HepG2 (cell line): ENCODE measurements around the gene CMPK1. TPM values are rescaled to one million over a fixed set of nuclear protein-coding genes. Genes with fewer than 3 reads are reported as not detected.

ENCODE experiments used
- ATRX ChIP-seq: sonication (generic); formaldehyde crosslinking; IDR thresholded peaks from 2 replicates; pipeline ENCODE4 v1.4.0; 2020; ENCODE audit warnings: missing genetic modification reagents, borderline replicate concordance
- EP300 ChIP-seq, 3 experiments: sonication (generic) in 1 of 3; formaldehyde crosslinking in 1 of 3; IDR thresholded peaks; 2 replicates each; pipeline versions ENCODE4 v1.5.1 to v1.6.1; 2011 to 2020; ENCODE audit warnings: low read depth in 2 of 3, low read length in 2 of 3, borderline replicate concordance in 1 of 3, improper control_type of control experiment in 1 of 3, mild to moderate bottlenecking in 1 of 3, missing genetic modification reagents in 1 of 3, moderate library complexity in 1 of 3
- FOXA1 ChIP-seq, 2 experiments: fragments of 450-650 bp in 1 of 2; sonication (generic) in 1 of 2; formaldehyde crosslinking in 1 of 2; IDR thresholded peaks; 2 replicates each; pipeline versions ENCODE4 v1.4.0 to v1.6.1; 2016 to 2020; ENCODE audit warnings: missing genetic modification reagents in 1 of 2
- HNF4G ChIP-seq, 2 experiments: sonication (generic) in 1 of 2; formaldehyde crosslinking in 1 of 2; IDR thresholded peaks; 2 replicates each; pipeline versions ENCODE4 v1.4.0 to v1.6.1; 2011 to 2020; ENCODE audit warnings: borderline replicate concordance in 2 of 2, low read depth in 2 of 2, mild to moderate bottlenecking in 2 of 2, low read length in 1 of 2, missing genetic modification reagents in 1 of 2, moderate library complexity in 1 of 2
- MZF1 ChIP-seq: sonication (generic); formaldehyde crosslinking; IDR thresholded peaks from 2 replicates; pipeline ENCODE4 v1.8.1; 2023; ENCODE audit warnings: mild to moderate bottlenecking, missing genetic modification reagents, borderline replicate concordance
- NONO ChIP-seq, 2 experiments: fragments of 450-650 bp in 1 of 2; sonication (generic) in 1 of 2; formaldehyde crosslinking in 1 of 2; IDR thresholded peaks in 1 of 2; conservative IDR thresholded peaks in 1 of 2; 2 replicates each; pipeline versions ENCODE4 v1.6.1 to v1.8.0; 2017 to 2022; ENCODE audit warnings: mild to moderate bottlenecking in 1 of 2, missing genetic modification reagents in 1 of 2, moderate library complexity in 1 of 2
- REPIN1 ChIP-seq: sonication (generic); formaldehyde crosslinking; IDR thresholded peaks from 2 replicates; pipeline ENCODE4 v1.8.0; 2022; ENCODE audit warnings: missing genetic modification reagents, low read depth, mild to moderate bottlenecking, borderline replicate concordance
- SAP130 ChIP-seq: IDR thresholded peaks from 2 replicates; pipeline ENCODE4 v1.6.1; 2016; ENCODE audit warnings: low read depth
- SCMH1 ChIP-seq: sonication (generic); formaldehyde crosslinking; IDR thresholded peaks from 2 replicates; pipeline ENCODE4 v1.9.0; 2021; ENCODE audit warnings: missing genetic modification reagents, mild to moderate bottlenecking, borderline replicate concordance
- SNAPC2 ChIP-seq: sonication (generic); formaldehyde crosslinking; IDR thresholded peaks from 2 replicates; pipeline ENCODE4 v1.8.1; 2022; ENCODE audit warnings: mild to moderate bottlenecking, missing genetic modification reagents
- TAF1 ChIP-seq: sonication (generic); formaldehyde crosslinking; IDR thresholded peaks from 2 replicates; pipeline ENCODE4 v1.4.0; 2020; ENCODE audit warnings: missing genetic modification reagents
- ZFP62 ChIP-seq: sonication (generic); formaldehyde crosslinking; IDR thresholded peaks from 2 replicates; pipeline ENCODE4 v1.4.0; 2020; ENCODE audit warnings: missing genetic modification reagents
- ZMYM3 ChIP-seq: sonication (generic); formaldehyde crosslinking; IDR thresholded peaks from 2 replicates; pipeline ENCODE4 v1.5.1; 2020; ENCODE audit warnings: mild to moderate bottlenecking, missing genetic modification reagents
- ZNF263 ChIP-seq: sonication (generic); formaldehyde crosslinking; IDR thresholded peaks from 2 replicates; pipeline ENCODE4 v1.4.0; 2020; ENCODE audit warnings: missing genetic modification reagents
- ZNF7 ChIP-seq: IDR thresholded peaks from 2 replicates; pipeline ENCODE4 v1.6.1; 2016; ENCODE audit warnings: missing biosample characterization, missing genetic modification reagents
- ZNF709 ChIP-seq: sonication (generic); formaldehyde crosslinking; IDR thresholded peaks from 2 replicates; pipeline ENCODE4 v1.5.0; 2020; ENCODE audit warnings: mild to moderate bottlenecking, missing genetic modification reagents
- ZNF883 ChIP-seq: sonication (generic); formaldehyde crosslinking; IDR thresholded peaks from 2 replicates; pipeline ENCODE4 v1.5.1; 2020; ENCODE audit warnings: mild to moderate bottlenecking, missing genetic modification reagents; ENCODE audit errors: not compliant biosample characterization
- ZSCAN12 ChIP-seq: sonication (generic); formaldehyde crosslinking; IDR thresholded peaks from 2 replicates; pipeline ENCODE4 v1.9.0; 2021; ENCODE audit warnings: mild to moderate bottlenecking, missing genetic modification reagents
- ZSCAN31 ChIP-seq: sonication (generic); formaldehyde crosslinking; IDR thresholded peaks from 2 replicates; pipeline ENCODE4 v1.5.0; 2020; ENCODE audit warnings: low read depth, mild to moderate bottlenecking, missing genetic modification reagents
- polyA plus RNA-seq, 8 experiments: library from polyadenylated mRNA; depleted of rRNA in 3 of 8; stranded (reverse) in 7 of 8; unstranded in 1 of 8; fragments of >200 nt; fragmentation: Illumina TruSeq in 4 of 8; extraction: Trizol in 4 of 8; gene quantifications; 2 replicates each; pipeline versions ENCODE4 v1.2.1 to v1.2.3, GENCODE V29; 2011 to 2016; ENCODE audit warnings: low read depth in 4 of 8, missing spikeins in 1 of 8, mixed read lengths in 1 of 8; ENCODE audit not compliant: insufficient read depth in 1 of 8
- total RNA-seq, 5 experiments: library from RNA; depleted of rRNA; stranded (reverse); fragments of >200 nt; fragmentation: Illumina TruSeq; extraction: Trizol; gene quantifications; 2 replicates each; pipeline ENCODE4 v1.2.3, GENCODE V29; 2016; ENCODE audit warnings: low read depth in 1 of 5
- TF ChIP-seq, protein P1 (sequence below): sonication (generic); formaldehyde crosslinking; IDR thresholded peaks from 2 replicates; pipeline ENCODE4 v1.4.0; 2020; ENCODE audit warnings: missing genetic modification reagents
- TF ChIP-seq, protein P2 (sequence below): sonication (generic); formaldehyde crosslinking; IDR thresholded peaks from 2 replicates; pipeline ENCODE4 v1.4.0; 2020; ENCODE audit warnings: missing genetic modification reagents, borderline replicate concordance

CMPK1 gene
- total and polyA plus RNA-seq, 2 of the 13 experiments (the other 11 are each of a cell fraction or from before 2014, with no cell fraction given), result 38.3 to 92.0 TPM

GRCh38 chr1:47313915-47314664, 19.5 kb upstream of the CMPK1 start, which contains the start of gene STIL (continued):
- TF ChIP-seq HNF4G (IDR thresholded peaks at IDR 0.05; ENCODE audit: borderline replicate concordance, low read depth, low read length), result 0 out of 2 replicates have a peak, but pooled peaks have one; percentile 2
- peak; percentile 70; the same call in 1 of the 2 replicates for TF ChIP-seq HNF4G (CRISPR knock-in tag; IDR thresholded peaks at IDR 0.05; ENCODE audit: borderline replicate concordance, low read depth)
- no peak for TF ChIP-seq SCMH1
- peak; percentile 99 for TF ChIP-seq SAP130 (CRISPR knock-in tag)
- no peak for TF ChIP-seq FOXA1 (IDR thresholded peaks at IDR 0.05)
- no peak for TF ChIP-seq FOXA1 (CRISPR knock-in tag; IDR thresholded peaks at IDR 0.05)
- TF ChIP-seq REPIN1 (CRISPR knock-in tag), result peak; percentile 76; the same call in 1 of the 2 replicates
- TF ChIP-seq ZSCAN31 (CRISPR knock-in tag), result 0 out of 2 replicates have a peak, but pooled peaks have one; percentile 65
- TF ChIP-seq ZNF883 (CRISPR knock-in tag), result peak; percentile 61
- no peak for TF ChIP-seq MZF1
- TF ChIP-seq ZNF709 (CRISPR knock-in tag), result no peak
- TF ChIP-seq, protein P1, sequence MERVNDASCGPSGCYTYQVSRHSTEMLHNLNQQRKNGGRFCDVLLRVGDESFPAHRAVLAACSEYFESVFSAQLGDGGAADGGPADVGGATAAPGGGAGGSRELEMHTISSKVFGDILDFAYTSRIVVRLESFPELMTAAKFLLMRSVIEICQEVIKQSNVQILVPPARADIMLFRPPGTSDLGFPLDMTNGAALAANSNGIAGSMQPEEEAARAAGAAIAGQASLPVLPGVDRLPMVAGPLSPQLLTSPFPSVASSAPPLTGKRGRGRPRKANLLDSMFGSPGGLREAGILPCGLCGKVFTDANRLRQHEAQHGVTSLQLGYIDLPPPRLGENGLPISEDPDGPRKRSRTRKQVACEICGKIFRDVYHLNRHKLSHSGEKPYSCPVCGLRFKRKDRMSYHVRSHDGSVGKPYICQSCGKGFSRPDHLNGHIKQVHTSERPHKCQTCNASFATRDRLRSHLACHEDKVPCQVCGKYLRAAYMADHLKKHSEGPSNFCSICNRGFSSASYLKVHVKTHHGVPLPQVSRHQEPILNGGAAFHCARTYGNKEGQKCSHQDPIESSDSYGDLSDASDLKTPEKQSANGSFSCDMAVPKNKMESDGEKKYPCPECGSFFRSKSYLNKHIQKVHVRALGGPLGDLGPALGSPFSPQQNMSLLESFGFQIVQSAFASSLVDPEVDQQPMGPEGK (CRISPR knock-in tag), result no peak
- TF ChIP-seq ZNF7 (CRISPR knock-in tag), result no peak
- no peak for TF ChIP-seq EP300 (IDR thresholded peaks at IDR 0.05; ENCODE audit: low read depth in 2 of 2, low read length in 2 of 2)
- no peak for TF ChIP-seq EP300 (CRISPR knock-in tag; IDR thresholded peaks at IDR 0.05; ENCODE audit: borderline replicate concordance)
- no peak for TF ChIP-seq NONO (IDR thresholded peaks at IDR 0.05)
- TF ChIP-seq NONO (CRISPR knock-in tag; conservative IDR thresholded peaks at IDR 0.05), result peak; percentile 59; the same call in 1 of the 2 replicates
- TF ChIP-seq ZNF263 (CRISPR knock-in tag), result no peak
- TF ChIP-seq TAF1, result peak; percentile 74
- TF ChIP-seq, protein P2, sequence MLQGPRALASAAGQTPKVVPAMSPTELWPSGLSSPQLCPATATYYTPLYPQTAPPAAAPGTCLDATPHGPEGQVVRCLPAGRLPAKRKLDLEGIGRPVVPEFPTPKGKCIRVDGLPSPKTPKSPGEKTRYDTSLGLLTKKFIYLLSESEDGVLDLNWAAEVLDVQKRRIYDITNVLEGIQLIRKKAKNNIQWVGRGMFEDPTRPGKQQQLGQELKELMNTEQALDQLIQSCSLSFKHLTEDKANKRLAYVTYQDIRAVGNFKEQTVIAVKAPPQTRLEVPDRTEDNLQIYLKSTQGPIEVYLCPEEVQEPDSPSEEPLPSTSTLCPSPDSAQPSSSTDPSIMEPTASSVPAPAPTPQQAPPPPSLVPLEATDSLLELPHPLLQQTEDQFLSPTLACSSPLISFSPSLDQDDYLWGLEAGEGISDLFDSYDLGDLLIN, result peak; percentile 67; the same call in 1 of the 2 replicates
- TF ChIP-seq ATRX (CRISPR knock-in tag), result no peak
- TF ChIP-seq ZFP62, result no peak
- no peak for TF ChIP-seq ZMYM3 (CRISPR knock-in tag)
- 0 out of 2 replicates have a peak, but pooled peaks have one; percentile 46 for TF ChIP-seq SNAPC2 (CRISPR knock-in tag)
- TF ChIP-seq ZSCAN12 (CRISPR knock-in tag), result no peak
